DOHH2 (cell line): Measurements from ENCODE around the gene SEL1L3.

Source experiments
- H3F3A ChIP-seq: fragments of 200-600 bp; sonication (generic), shearing (Covaris generic); 2 replicates; pipeline ENCODE4 v1.6.0; 2016; ENCODE audit warnings: antibody characterized with exemption, mild to moderate bottlenecking; ENCODE audit not compliant: control insufficient read depth, insufficient read depth
- H3K27ac ChIP-seq: fragments of 200-600 bp; sonication (generic); 2 replicates; pipeline ENCODE4 v1.5.1; 2014; ENCODE audit warnings: low read depth, mild to moderate bottlenecking, low read length, moderate library complexity
- H3K27me3 ChIP-seq: fragments of 200-600 bp; sonication (generic); 2 replicates; pipeline ENCODE4 v1.6.1; 2014; ENCODE audit warnings: mild to moderate bottlenecking, low read length, mixed read lengths; ENCODE audit not compliant: control insufficient read depth
- H3K36me3 ChIP-seq: fragments of 200-600 bp; sonication (generic); 2 replicates; pipeline ENCODE4 v1.6.1; 2014; ENCODE audit warnings: mild to moderate bottlenecking, low read length, moderate library complexity, mixed read lengths; ENCODE audit not compliant: control insufficient read depth
- H3K4me1 ChIP-seq: fragments of 200-600 bp; sonication (generic); 2 replicates; pipeline ENCODE4 v1.6.1; 2014; ENCODE audit warnings: mild to moderate bottlenecking, low read length, mixed read lengths; ENCODE audit not compliant: control insufficient read depth
- H3K4me2 ChIP-seq: fragments of 200-600 bp; sonication (generic); 2 replicates; pipeline ENCODE4 v1.6.0; 2014; ENCODE audit warnings: mild to moderate bottlenecking, low read length, moderate library complexity
- H3K4me3 ChIP-seq: fragments of 200-600 bp; sonication (generic); 2 replicates; pipeline ENCODE4 v1.5.1; 2014; ENCODE audit warnings: mild to moderate bottlenecking, low read length, mixed read lengths
- H3K79me2 ChIP-seq: fragments of 200-600 bp; sonication (generic); 2 replicates; pipeline ENCODE4 v1.6.1; 2014; ENCODE audit warnings: mild to moderate bottlenecking, low read length, mixed read lengths; ENCODE audit not compliant: control insufficient read depth
- H3K9me2 ChIP-seq: fragments of 200-600 bp; sonication (generic); replicated peaks from 2 replicates; pipeline ENCODE4 v1.6.1; 2014; ENCODE audit warnings: mild to moderate bottlenecking, low read length, mixed read lengths; ENCODE audit not compliant: control insufficient read depth
- H3K9me3 ChIP-seq: fragments of 200-600 bp; sonication (generic); 2 replicates; pipeline ENCODE4 v1.6.1; 2014; ENCODE audit warnings: antibody characterized with exemption, low read length, mixed read lengths; ENCODE audit not compliant: control insufficient read depth, insufficient read depth
- H4K20me1 ChIP-seq: fragments of 200-600 bp; sonication (generic); 2 replicates; pipeline ENCODE4 v1.6.0; 2014; ENCODE audit warnings: low read depth, mild to moderate bottlenecking, antibody characterized with exemption, low read length, moderate library complexity; ENCODE audit not compliant: control insufficient read depth, insufficient read depth
- EZH2phosphoT487 ChIP-seq: fragments of 200-600 bp; sonication (generic); IDR thresholded peaks from 2 replicates; pipeline ENCODE4 v1.6.1; 2017; ENCODE audit warnings: borderline replicate concordance, mild to moderate bottlenecking, antibody characterized with exemption, low read length, moderate library complexity, mixed read lengths
- TF ChIP-seq, protein P1 (sequence below): fragments of 200-600 bp; sonication (generic); IDR thresholded peaks from one replicate; pipeline ENCODE4 v1.5.1; 2014; ENCODE audit warnings: antibody characterized with exemption, mild to moderate bottlenecking, low read depth, low read length; ENCODE audit not compliant: poor library complexity, severe bottlenecking

Gene SEL1L3

DNA sequence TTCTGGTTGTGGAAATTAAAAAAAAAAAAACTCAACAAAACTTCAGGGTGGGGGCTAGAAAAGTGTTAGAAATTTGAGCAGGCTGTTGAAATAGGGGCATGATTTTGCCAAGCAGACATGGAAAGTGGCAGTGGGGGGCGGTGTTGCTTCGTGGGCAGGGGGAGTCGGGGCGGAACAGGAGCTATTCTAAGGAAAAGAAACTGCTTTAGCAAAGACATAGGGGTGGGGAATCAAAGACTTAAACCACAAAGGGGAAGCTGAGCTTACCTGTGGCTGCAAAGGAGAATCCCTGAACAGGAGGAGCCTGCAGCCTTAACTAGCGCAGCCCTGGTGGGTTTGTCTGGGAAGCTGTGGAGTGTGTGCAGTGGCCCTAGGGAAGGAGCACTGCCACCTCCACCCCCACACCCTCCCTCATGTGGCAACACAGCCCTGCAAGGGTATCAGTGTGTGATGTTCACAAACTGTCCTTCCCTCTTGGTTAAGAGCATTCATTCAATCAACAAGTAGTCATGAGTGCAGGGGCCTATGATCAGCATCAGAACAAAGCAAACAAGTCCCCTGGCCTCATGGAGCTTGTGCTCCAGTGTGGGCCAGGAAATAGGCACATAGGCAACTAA, 20.5 kb downstream of the SEL1L3 start:
- Histone ChIP-seq H3K4me3 (peak overlapping the region; percentile 1; the same call in 1 of the 2 replicates), H3K36me3 (peaks cover 100% of the 10 kb centered on the region), H3K9me2 (no peaks in the 10 kb centered on the region), H3K27me3 (no peaks in the 10 kb centered on the region), H3K27ac (peak overlapping the region; percentile 24), H3K9me3 (no peaks in the 10 kb centered on the region), H4K20me1 (peaks cover 70% of the 10 kb centered on the region), H3K4me2 (peak overlapping the region; percentile 25), H3K79me2 (peaks cover 100% of the 10 kb centered on the region), H3K4me1 (peaks cover 58% of the 10 kb centered on the region), H3F3A (no peaks in the 10 kb centered on the region; the same call in 1 of the 2 replicates)
- TF ChIP-seq, protein P1, sequence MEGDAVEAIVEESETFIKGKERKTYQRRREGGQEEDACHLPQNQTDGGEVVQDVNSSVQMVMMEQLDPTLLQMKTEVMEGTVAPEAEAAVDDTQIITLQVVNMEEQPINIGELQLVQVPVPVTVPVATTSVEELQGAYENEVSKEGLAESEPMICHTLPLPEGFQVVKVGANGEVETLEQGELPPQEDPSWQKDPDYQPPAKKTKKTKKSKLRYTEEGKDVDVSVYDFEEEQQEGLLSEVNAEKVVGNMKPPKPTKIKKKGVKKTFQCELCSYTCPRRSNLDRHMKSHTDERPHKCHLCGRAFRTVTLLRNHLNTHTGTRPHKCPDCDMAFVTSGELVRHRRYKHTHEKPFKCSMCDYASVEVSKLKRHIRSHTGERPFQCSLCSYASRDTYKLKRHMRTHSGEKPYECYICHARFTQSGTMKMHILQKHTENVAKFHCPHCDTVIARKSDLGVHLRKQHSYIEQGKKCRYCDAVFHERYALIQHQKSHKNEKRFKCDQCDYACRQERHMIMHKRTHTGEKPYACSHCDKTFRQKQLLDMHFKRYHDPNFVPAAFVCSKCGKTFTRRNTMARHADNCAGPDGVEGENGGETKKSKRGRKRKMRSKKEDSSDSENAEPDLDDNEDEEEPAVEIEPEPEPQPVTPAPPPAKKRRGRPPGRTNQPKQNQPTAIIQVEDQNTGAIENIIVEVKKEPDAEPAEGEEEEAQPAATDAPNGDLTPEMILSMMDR, result peak; percentile 70
- TF ChIP-seq EZH2phosphoT487, result no peak

DNA sequence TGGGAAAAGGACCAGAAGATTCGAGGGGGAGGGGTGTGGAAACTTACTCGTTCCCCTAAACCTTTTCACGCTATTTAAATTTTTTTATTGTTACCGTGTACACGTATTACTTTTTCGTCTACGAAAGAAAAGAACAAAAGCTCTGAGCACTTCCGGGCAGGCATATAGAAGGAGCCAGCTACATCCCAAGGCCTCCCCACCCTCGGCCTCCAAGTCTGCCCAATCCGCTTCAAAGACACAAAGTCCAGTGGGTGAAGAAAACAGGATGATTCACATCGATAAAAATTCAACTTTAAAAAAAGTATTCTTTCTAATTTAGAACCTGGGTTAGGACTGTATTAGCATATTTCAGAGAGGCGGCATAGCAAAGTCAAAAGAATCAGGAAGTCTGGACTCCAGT, 23.1 kb downstream of the SEL1L3 start:
- peaks cover 3% of the 10 kb centered on the region; the same call in 1 of the 2 replicates for H3F3A ChIP-seq
- H3K27me3 ChIP-seq, result no peaks in the 10 kb centered on the region
- H3K27ac ChIP-seq, result no peak overlapping the region
- no peak overlapping the region for H3K4me3 ChIP-seq
- H3K4me2 ChIP-seq, result no peak overlapping the region
- TF ChIP-seq, protein P1, result no peak
- H3K4me1 ChIP-seq, result peaks cover 36% of the 10 kb centered on the region
- H3K36me3 ChIP-seq, result peaks cover 100% of the 10 kb centered on the region
- H3K9me3 ChIP-seq, result no peaks in the 10 kb centered on the region
- H3K9me2 ChIP-seq, result no peaks in the 10 kb centered on the region
- peaks cover 77% of the 10 kb centered on the region for H4K20me1 ChIP-seq
- H3K79me2 ChIP-seq, result peaks cover 100% of the 10 kb centered on the region

DNA sequence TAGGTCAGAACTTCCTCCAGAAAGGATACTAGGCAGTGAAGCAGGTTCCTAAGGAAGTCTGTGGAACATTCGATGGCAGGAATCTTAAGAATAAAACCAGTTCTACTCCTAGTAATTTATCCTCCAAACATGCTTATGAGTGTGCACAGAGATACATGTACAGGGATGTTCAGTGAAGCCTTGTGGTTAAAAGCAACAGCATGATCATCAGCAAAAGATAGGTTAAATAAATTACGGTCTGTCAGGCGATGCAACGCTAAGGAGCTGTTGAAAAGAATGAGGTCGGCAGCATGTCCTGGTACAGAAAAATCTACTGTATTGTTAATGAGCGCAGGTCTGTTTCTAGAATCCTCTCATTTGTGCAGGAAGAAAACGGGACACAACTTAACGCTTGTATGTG, 23.6 kb downstream of the SEL1L3 start:
- H3K4me3 ChIP-seq, result no peak overlapping the region
- peaks cover 100% of the 10 kb centered on the region for H3K79me2 ChIP-seq
- H4K20me1 ChIP-seq, result peaks cover 79% of the 10 kb centered on the region
- H3K36me3 ChIP-seq, result peaks cover 100% of the 10 kb centered on the region
- no peaks in the 10 kb centered on the region for H3K27me3 ChIP-seq
- peaks cover 31% of the 10 kb centered on the region for H3K4me1 ChIP-seq
- H3K27ac ChIP-seq, result no peak overlapping the region
- no peaks in the 10 kb centered on the region for H3K9me2 ChIP-seq
- H3F3A ChIP-seq, result peaks cover 5% of the 10 kb centered on the region; the same call in 1 of the 2 replicates
- H3K4me2 ChIP-seq, result no peak overlapping the region
- H3K9me3 ChIP-seq, result no peaks in the 10 kb centered on the region
- TF ChIP-seq, protein P1, result no peak
- no peak for TF ChIP-seq EZH2phosphoT487
